GM12892 (cell line): ENCODE data around the gene MICOS13.

Source experiments
- DNase-seq: peaks from one replicate; pipeline ENCODE4 v3.0.0; 2011; ENCODE audit not compliant: insufficient read length
- FAIRE-seq: peaks from 2 replicates; lab custom pipeline; 2011; peaks lifted over from hg19 to GRCh38; lab: Jason Lieb, UNC
- POLR2A ChIP-seq: IDR thresholded peaks from 2 replicates; pipeline ENCODE4 v1.6.1; 2011; ENCODE audit warnings: low read depth, low read length, control low read depth
- POLR2AphosphoS5 ChIP-seq: IDR thresholded peaks from 2 replicates; pipeline ENCODE4 v1.6.1; 2011; ENCODE audit warnings: low read depth, low read length, control low read depth
- TAF1 ChIP-seq: IDR thresholded peaks from 2 replicates; pipeline ENCODE4 v1.6.1; 2011; ENCODE audit warnings: low read depth, mild to moderate bottlenecking, control low read depth, low read length, borderline replicate concordance

The MICOS13 gene

DNA sequence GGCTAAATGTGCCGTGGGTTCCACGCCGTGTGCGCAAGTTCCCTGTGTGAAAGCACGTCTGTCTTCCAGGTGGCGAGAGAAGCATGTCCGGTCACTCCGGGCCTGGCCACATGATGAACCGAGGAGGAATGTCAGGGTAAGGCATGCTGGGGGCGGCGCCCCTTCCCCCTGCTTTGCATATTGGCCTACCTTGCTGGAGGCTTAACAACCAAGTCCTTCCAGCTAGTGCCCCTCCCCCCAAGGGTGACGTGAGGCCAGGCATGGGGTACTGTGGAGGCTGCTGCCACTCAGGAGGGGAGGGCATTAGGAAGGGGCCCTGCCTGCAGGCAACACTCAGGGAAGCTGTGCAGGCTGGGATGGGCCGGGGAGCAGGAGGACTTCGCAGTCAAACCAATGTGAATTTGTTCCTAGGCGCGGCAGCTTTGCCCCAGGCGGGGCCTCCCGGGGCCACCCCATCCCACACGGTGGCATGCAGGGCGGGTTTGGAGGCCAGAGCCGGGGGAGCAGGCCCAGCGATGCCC lies 12.5 kb downstream of the MICOS13 start:
- no peak for FAIRE-seq
- TF ChIP-seq POLR2AphosphoS5: no peak
- TF ChIP-seq TAF1: no peak
- TF ChIP-seq POLR2A: no peak

DNA sequence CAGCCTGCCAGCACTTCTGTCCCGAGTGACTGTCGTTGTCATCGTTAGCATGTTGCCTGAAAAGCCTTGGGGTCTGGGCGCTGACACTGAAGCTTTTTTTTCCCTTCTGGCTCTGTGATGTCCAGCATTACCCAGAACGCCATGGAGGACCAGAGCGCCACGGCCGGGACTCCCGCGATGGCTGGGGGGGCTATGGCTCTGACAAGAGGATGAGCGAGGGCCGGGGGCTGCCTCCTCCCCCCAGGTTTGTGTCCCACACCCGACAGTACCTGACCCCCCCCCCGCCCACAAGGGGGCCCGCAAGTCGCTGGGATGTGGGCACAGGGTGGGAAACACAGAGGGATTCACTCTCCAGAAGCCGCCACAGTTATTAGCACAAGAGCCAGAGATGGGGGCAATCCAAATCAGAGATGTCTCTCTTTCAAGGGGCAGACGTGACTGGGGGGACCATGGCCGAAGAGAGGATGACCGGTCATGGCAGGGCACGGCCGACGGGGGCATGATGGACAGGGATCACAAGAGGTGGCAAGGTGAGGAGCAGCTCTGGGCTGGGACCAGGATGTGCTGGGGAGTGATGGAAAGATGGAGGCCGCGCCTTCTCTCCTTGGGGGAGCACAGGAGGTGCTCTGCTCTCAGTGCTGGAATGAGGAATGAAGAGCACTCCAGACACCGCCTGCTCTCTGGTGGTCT lies 13.2 kb downstream of the MICOS13 start:
- no peak for DNase-seq
- FAIRE-seq: no peak
- TF ChIP-seq POLR2A: no peak
- no peak for TF ChIP-seq TAF1
- TF ChIP-seq POLR2AphosphoS5: no peak

More for the DNA sequence above, 12.5 kb downstream of the MICOS13 start:
- no peak for DNase-seq

GRCh38 chr19:5665781-5666513 lies 14.4 kb downstream of the MICOS13 start:
- DNase-seq: no peak
- FAIRE-seq: no peak
- TF ChIP-seq POLR2A: no peak
- TF ChIP-seq TAF1: no peak
- 0 out of 2 replicates have a peak, but pooled peaks have one; percentile 19 for TF ChIP-seq POLR2AphosphoS5

DNA sequence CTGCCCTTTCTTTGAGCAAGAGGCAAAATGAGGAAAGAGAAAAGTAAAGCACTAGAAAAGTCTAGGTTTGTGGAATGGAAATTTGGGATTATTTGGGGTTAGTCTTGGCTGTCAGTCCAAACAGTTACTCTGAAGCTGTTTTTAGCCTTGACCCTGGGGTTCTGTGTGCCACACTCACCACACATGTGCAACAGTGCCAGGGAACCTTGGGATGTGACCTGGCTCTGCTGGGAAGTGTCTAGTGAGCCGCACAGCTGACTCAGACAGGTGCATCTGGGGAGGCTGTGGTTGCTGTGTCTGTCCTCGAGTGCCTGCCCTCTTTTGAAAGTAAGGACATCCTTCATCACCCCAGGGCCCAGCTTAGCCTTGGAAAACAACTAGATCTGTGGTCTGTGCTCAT lies 15.8 kb downstream of the MICOS13 start:
- FAIRE-seq (peak; percentile 63), DNase-seq (no peak)
- TF ChIP-seq TAF1 (no peak), POLR2A (no peak), POLR2AphosphoS5 (no peak)

DNA sequence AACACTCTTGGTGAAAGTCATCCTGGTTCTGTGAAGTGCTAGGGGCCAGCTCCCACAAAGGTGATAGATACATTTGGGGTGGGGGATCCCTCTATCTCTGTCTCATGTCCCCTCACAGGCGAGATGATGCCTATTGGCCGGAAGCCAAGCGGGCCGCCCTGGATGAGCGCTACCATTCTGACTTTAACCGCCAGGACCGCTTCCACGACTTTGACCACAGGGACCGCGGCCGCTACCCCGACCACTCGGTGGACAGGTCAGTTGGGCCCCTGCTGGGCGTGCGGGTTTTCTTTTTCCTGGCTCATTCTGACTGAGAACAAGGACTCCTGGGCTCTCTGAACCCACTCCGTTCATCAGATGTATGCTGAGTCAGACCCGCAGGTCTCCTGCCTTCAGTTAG lies 16.4 kb downstream of the MICOS13 start:
- FAIRE-seq (no peak), DNase-seq (no peak)
- TF ChIP-seq POLR2AphosphoS5 (no peak), TAF1 (no peak), POLR2A (no peak)

- DNase-seq: no peak
- TF ChIP-seq POLR2A (no peak), POLR2AphosphoS5 (0 out of 2 replicates have a peak, but pooled peaks have one; percentile 15)
- FAIRE-seq: no peak
These were observed 18.8 kb downstream of the MICOS13 start for GRCh38 chr19:5661483-5661882.

- TF ChIP-seq TAF1 (no peak), POLR2A (no peak), POLR2AphosphoS5 (no peak)
- DNase-seq (no peak), FAIRE-seq (no peak)
These were observed 24.9 kb downstream of the MICOS13 start for GRCh38 chr19:5655412-5655811.

GRCh38 chr19:5654931-5655330 lies 25.4 kb downstream of the MICOS13 start:
- TF ChIP-seq TAF1: no peak
- TF ChIP-seq POLR2A: no peak
- no peak for TF ChIP-seq POLR2AphosphoS5
- no peak for FAIRE-seq
- no peak for DNase-seq

DNA sequence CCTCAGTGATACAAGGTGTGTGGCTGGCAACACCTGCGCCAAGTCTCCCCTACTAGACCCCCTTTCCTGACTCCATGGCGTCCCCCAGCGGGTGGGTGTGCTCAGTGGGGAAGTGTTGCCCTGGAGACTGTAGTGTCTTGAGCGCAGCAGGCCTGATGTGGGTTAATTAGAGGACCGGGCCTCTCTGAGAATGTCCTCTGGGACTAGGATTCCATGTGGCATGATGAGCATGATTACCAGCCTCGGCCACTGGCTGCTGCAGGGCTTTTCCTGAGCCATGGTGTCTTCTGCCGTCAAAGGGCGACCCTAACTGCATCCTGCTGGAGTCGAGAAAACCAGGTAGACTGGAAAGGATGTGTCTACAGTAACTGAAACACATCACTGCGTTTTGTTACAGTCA lies 28.1 kb downstream of the MICOS13 start:
- TF ChIP-seq POLR2A (no peak), TAF1 (no peak), POLR2AphosphoS5 (no peak)
- no peak for DNase-seq
- no peak for FAIRE-seq

GRCh38 chr19:5651361-5651760 lies 29.0 kb downstream of the MICOS13 start:
- TF ChIP-seq TAF1 (no peak), POLR2AphosphoS5 (0 out of 2 replicates have a peak, but pooled peaks have one; percentile 20)
- no peak for DNase-seq
- no peak for FAIRE-seq

DNA sequence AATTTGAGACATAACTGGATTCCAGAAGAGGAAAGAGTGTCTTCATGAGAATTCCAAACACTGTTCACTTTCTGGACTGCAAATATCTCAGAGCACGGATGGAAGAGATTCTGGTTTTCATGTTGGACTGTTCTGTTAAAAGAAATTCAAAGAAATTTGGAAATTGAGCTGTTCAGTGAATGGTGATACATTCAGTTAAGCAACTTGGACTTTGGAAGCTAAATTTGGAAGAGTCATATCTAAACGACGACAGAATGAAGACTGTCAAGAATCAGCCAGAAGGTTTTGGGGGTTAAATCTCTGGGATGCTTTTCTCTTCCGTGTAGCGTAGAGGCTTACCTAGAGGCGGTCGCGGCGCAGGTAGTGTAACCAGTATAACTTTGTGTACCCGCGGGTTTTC lies 31.9 kb downstream of the MICOS13 start:
- FAIRE-seq: no peak

More for the DNA sequence above, 31.9 kb downstream of the MICOS13 start:
- TF ChIP-seq POLR2A: no peak
- TF ChIP-seq POLR2AphosphoS5: no peak
- TF ChIP-seq TAF1: no peak
- no peak for DNase-seq
